ENCODE data around the gene MPI. TPM values are rescaled to one million over a fixed set of nuclear protein-coding genes. Genes with fewer than 3 reads are reported as not detected.

Gene MPI
- total RNA-seq, 1 donor from 2014 or later, result 52.3 TPM

GRCh38 chr15:74888716-74889115 lies 1.1 kb upstream of the MPI start:
- intact Hi-C loops (cut with micrococcal nuclease), result no loop called here
- no peaks in the 10 kb centered on the region for H3K9me3 ChIP-seq (replicated peaks)
- H3K36me3 ChIP-seq, result peaks cover 20% of the 10 kb centered on the region
- TF ChIP-seq CTCF (IDR thresholded peaks at IDR 0.05; ENCODE audit: borderline replicate concordance), result no peak
- no peak for DNase-seq
- H3K27me3 ChIP-seq (ENCODE audit: low read depth), result no peaks in the 10 kb centered on the region
- peak overlapping the region; percentile 93 for H3K27ac ChIP-seq (replicated peaks)
- peaks cover 52% of the 10 kb centered on the region for H3K4me1 ChIP-seq
- H3K4me3 ChIP-seq, result peak overlapping the region; percentile 96

- peak; percentile 57 for DNase-seq
- TF ChIP-seq CTCF (IDR thresholded peaks at IDR 0.05; ENCODE audit: borderline replicate concordance), result no peak
- H3K9me3 ChIP-seq (replicated peaks), result no peaks in the 10 kb centered on the region
- H3K4me3 ChIP-seq, result peak overlapping the region; percentile 96
- peak overlapping the region; percentile 93 for H3K27ac ChIP-seq (replicated peaks)
- no peaks in the 10 kb centered on the region for H3K27me3 ChIP-seq (ENCODE audit: low read depth)
- peaks cover 20% of the 10 kb centered on the region for H3K36me3 ChIP-seq
- H3K4me1 ChIP-seq, result peaks cover 52% of the 10 kb centered on the region
- intact Hi-C loops (cut with micrococcal nuclease), result no loop called here
Observed at GRCh38 chr15:74889390-74889882, 406 bp upstream of the MPI start.

GRCh38 chr15:74890665-74890960 lies 771 bp downstream of the MPI start:
- intact Hi-C loops (cut with micrococcal nuclease), result no loop called here
- H3K4me1 ChIP-seq, result peaks cover 52% of the 10 kb centered on the region
- H3K4me3 ChIP-seq, result peak overlapping the region; percentile 96
- peak overlapping the region; percentile 93 for H3K27ac ChIP-seq (replicated peaks)
- H3K9me3 ChIP-seq (replicated peaks), result no peaks in the 10 kb centered on the region
- no peak for DNase-seq
- H3K27me3 ChIP-seq (ENCODE audit: low read depth), result no peaks in the 10 kb centered on the region
- H3K36me3 ChIP-seq, result peaks cover 20% of the 10 kb centered on the region
- TF ChIP-seq CTCF (IDR thresholded peaks at IDR 0.05; ENCODE audit: borderline replicate concordance), result no peak

GRCh38 chr15:74891469-74891868 lies 1.6 kb downstream of the MPI start:
- no peak for DNase-seq
- peak overlapping the region; percentile 96 for H3K4me3 ChIP-seq
- no peak for TF ChIP-seq CTCF (IDR thresholded peaks at IDR 0.05; ENCODE audit: borderline replicate concordance)

GRCh38 chr15:74892313-74892712 lies 2.5 kb downstream of the MPI start:
- Histone ChIP-seq H3K9me3 (replicated peaks) (no peaks in the 10 kb centered on the region), H3K27ac (replicated peaks) (peak overlapping the region; percentile 93), H3K4me1 (peaks cover 61% of the 10 kb centered on the region), H3K4me3 (peak overlapping the region; percentile 4), H3K27me3 (ENCODE audit: low read depth) (no peaks in the 10 kb centered on the region), H3K36me3 (peaks cover 20% of the 10 kb centered on the region)
- DNase-seq, result no peak
- intact Hi-C loops (cut with micrococcal nuclease), result no loop called here
- no peak for TF ChIP-seq CTCF (IDR thresholded peaks at IDR 0.05; ENCODE audit: borderline replicate concordance)

More at GRCh38 chr15:74891469-74891868, 1.6 kb downstream of the MPI start:
- Histone ChIP-seq H3K9me3 (replicated peaks) (no peaks in the 10 kb centered on the region), H3K27me3 (ENCODE audit: low read depth) (no peaks in the 10 kb centered on the region), H3K27ac (replicated peaks) (peak overlapping the region; percentile 93), H3K4me1 (peaks cover 53% of the 10 kb centered on the region), H3K36me3 (peaks cover 20% of the 10 kb centered on the region)
- intact Hi-C loops (cut with micrococcal nuclease), result no loop called here
